A549 (cell line): ENCODE measurements around the gene CPTP. TPM values are rescaled to one million over a fixed set of nuclear protein-coding genes. Genes with fewer than 3 reads are reported as not detected.

Experiments used
- ATAC-seq, 2 experiments: fragments of 200-7000 bp in 1 of 2; fragments of >200 bp in 1 of 2; cut with Nextera tagmentation in 1 of 2; cut with Tn5 transposase in 1 of 2; 3 replicates each; pipeline versions ENCODE4 v1.8.0 to v1.9.1; 2018 to 2020; ENCODE audit warnings: mild to moderate bottlenecking in 1 of 2, moderate library complexity in 1 of 2
- CTCF ChIA-PET: fragments of 300-600 bp; sonication (Branson Sonifier 250); formaldehyde crosslinking; extraction: SDS; loops from one replicate; lab custom pipeline; 2021; ENCODE audit warnings: antibody characterized with exemption, inconsistent platforms; lab: Yijun Ruan, JAX
- POLR2A ChIA-PET: fragments of 350-600 bp; formaldehyde crosslinking; extraction: SDS; loops from one replicate; lab custom pipeline; 2021; ENCODE audit warnings: antibody characterized with exemption, inconsistent platforms; lab: Yijun Ruan, JAX
- DNase-seq, 2 experiments: peaks; one replicate each; pipeline versions ENCODE4 v3.0.0 to v3.0.0-alpha.2; 2011 to 2016; ENCODE audit warnings: low read depth in 1 of 2, low spot score in 1 of 2
- FAIRE-seq: peaks from 2 replicates; lab custom pipeline; 2011; peaks lifted over from hg19 to GRCh38; lab: Jason Lieb, UNC
- H3K27ac ChIP-seq, 2 experiments: fragments of >200 bp; sonication (Bioruptor Twin); formaldehyde crosslinking; 3 replicates each; pipeline ENCODE4 v1.5.1; 2016 to 2017
- H3K4me1 ChIP-seq: fragments of >200 bp; sonication (Bioruptor Twin); formaldehyde crosslinking; 3 replicates; pipeline ENCODE4 v1.6.1; 2016
- H3K4me2 ChIP-seq: fragments of >200 bp; sonication (Bioruptor Twin); formaldehyde crosslinking; 3 replicates; pipeline ENCODE4 v1.6.1; 2016
- H3K4me3 ChIP-seq: fragments of >200 bp; sonication (Bioruptor Twin); formaldehyde crosslinking; 3 replicates; pipeline ENCODE4 v1.5.1; 2016
- H3K9me3 ChIP-seq: fragments of >200 bp; sonication (Bioruptor Twin); formaldehyde crosslinking; 3 replicates; pipeline ENCODE4 v1.6.1; 2016
- CBX2 ChIP-seq: fragments of 200-600 bp; sonication (generic); IDR thresholded peaks from 2 replicates; pipeline ENCODE4 v1.6.1; 2016; ENCODE audit warnings: low read depth, mild to moderate bottlenecking, borderline replicate concordance
- CHD2 ChIP-seq: fragments of 150-350 bp; IDR thresholded peaks from 2 replicates; pipeline ENCODE4 v1.6.1; 2014; ENCODE audit warnings: low read length; ENCODE audit not compliant: partially characterized antibody
- EHF ChIP-seq: fragments of 250-450 bp; sonication (Bioruptor Pico); IDR thresholded peaks from 2 replicates; pipeline ENCODE4 v1.5.0; 2020; ENCODE audit warnings: mild to moderate bottlenecking
- EHMT2 ChIP-seq: fragments of 200-600 bp; sonication (generic); IDR thresholded peaks from 2 replicates; pipeline ENCODE4 v1.6.1; 2016; ENCODE audit warnings: antibody characterized with exemption, low read depth, mild to moderate bottlenecking, moderate library complexity
- ESRRA ChIP-seq: fragments of 150-350 bp; IDR thresholded peaks from 2 replicates; pipeline ENCODE4 v1.6.1; 2014; ENCODE audit warnings: mild to moderate bottlenecking, low read length, borderline replicate concordance
- FOSL2 ChIP-seq, 2 experiments: fragments of 450-650 bp in 1 of 2; fragments of >200 bp in 1 of 2; sonication (Bioruptor Twin) in 1 of 2; formaldehyde crosslinking; IDR thresholded peaks; 2 replicates each; pipeline versions ENCODE4 v1.5.0 to v1.6.1; 2016 to 2020; ENCODE audit warnings: mild to moderate bottlenecking in 1 of 2, moderate library complexity in 1 of 2
- GATA3 ChIP-seq: IDR thresholded peaks from 2 replicates; pipeline ENCODE4 v1.6.1; 2012; ENCODE audit warnings: borderline replicate concordance
- HOXA7 ChIP-seq: fragments of 250-450 bp; sonication (Bioruptor Pico); IDR thresholded peaks from 2 replicates; pipeline ENCODE4 v1.5.0; 2020; ENCODE audit warnings: mild to moderate bottlenecking, moderate library complexity
- HOXB5 ChIP-seq: fragments of 250-450 bp; sonication (Bioruptor Pico); IDR thresholded peaks from 2 replicates; pipeline ENCODE4 v1.5.0; 2020; ENCODE audit warnings: mild to moderate bottlenecking, moderate library complexity
- JUN ChIP-seq, 2 experiments: fragments of >200 bp; sonication (Bioruptor Twin); formaldehyde crosslinking; IDR thresholded peaks; 2 replicates in 1 of 2; 3 replicates in 1 of 2; pipeline ENCODE4 v1.6.1; 2016 to 2017
- MAFK ChIP-seq: fragments of 450-650 bp; IDR thresholded peaks from 2 replicates; pipeline ENCODE4 v1.6.1; 2014; ENCODE audit not compliant: partially characterized antibody
- MAX ChIP-seq: IDR thresholded peaks from 2 replicates; pipeline ENCODE4 v1.6.1; 2012
- MAZ ChIP-seq: fragments of 150-350 bp; IDR thresholded peaks from 2 replicates; pipeline ENCODE4 v1.6.1; 2014; ENCODE audit warnings: antibody characterized with exemption, low read depth, low read length, borderline replicate concordance
- NR3C1 ChIP-seq: fragments of >200 bp; sonication (Bioruptor Twin); formaldehyde crosslinking; IDR thresholded peaks from 3 replicates; pipeline ENCODE4 v1.6.1; 2017
- PHF8 ChIP-seq: fragments of 200-600 bp; sonication (generic); IDR thresholded peaks from 2 replicates; pipeline ENCODE4 v1.6.1; 2016; ENCODE audit warnings: low read depth, mild to moderate bottlenecking, antibody characterized with exemption, moderate library complexity, borderline replicate concordance
- POLR2A ChIP-seq: IDR thresholded peaks from 2 replicates; pipeline ENCODE4 v1.6.1; 2012; ENCODE audit warnings: mild to moderate bottlenecking, low read length
- POLR2AphosphoS2 ChIP-seq: conservative IDR thresholded peaks from 2 replicates; pipeline ENCODE4 v1.6.1; 2012; ENCODE audit warnings: low read length, improper control_type of control experiment, inconsistent platforms
- RAD21 ChIP-seq, 2 experiments: fragments of >200 bp in 1 of 2; sonication (Bioruptor Twin) in 1 of 2; formaldehyde crosslinking in 1 of 2; IDR thresholded peaks in 1 of 2; conservative IDR thresholded peaks in 1 of 2; 2 replicates in 1 of 2; 3 replicates in 1 of 2; pipeline ENCODE4 v1.6.1; 2012 to 2018; ENCODE audit warnings: inconsistent platforms in 1 of 2
- RFX5 ChIP-seq: fragments of 450-650 bp; IDR thresholded peaks from 2 replicates; pipeline ENCODE4 v1.7.1; 2014; ENCODE audit warnings: antibody characterized with exemption, mild to moderate bottlenecking, moderate library complexity
- TFCP2L1 ChIP-seq: fragments of 250-450 bp; sonication (Bioruptor Pico); IDR thresholded peaks from 2 replicates; pipeline ENCODE4 v1.5.0; 2021; ENCODE audit warnings: mild to moderate bottlenecking
- ZNF302 ChIP-seq: fragments of 250-450 bp; sonication (Bioruptor Pico); IDR thresholded peaks from 2 replicates; pipeline ENCODE4 v1.9.0; 2021; ENCODE audit warnings: inconsistent platforms, mild to moderate bottlenecking, moderate library complexity
- ZSCAN20 ChIP-seq: fragments of 250-450 bp; sonication (Bioruptor Pico); IDR thresholded peaks from 2 replicates; pipeline ENCODE4 v1.8.0; 2022; ENCODE audit warnings: mild to moderate bottlenecking, moderate library complexity
- WGBS: methylation state at CpG from one replicate; pipeline ENCODE4 v1.1.6; 2017; ENCODE audit errors: missing lambda C conversion rate; 5-methylcytosine and 5-hydroxymethylcytosine counted together
- polyA plus RNA-seq, 4 experiments: library from polyadenylated mRNA; depleted of rRNA in 3 of 4; stranded (reverse); fragments of >200 nt; fragmentation: RNase III in 1 of 4; extraction: RNeasy Plus Mini Kit Qiagen cat#74134 plus additional on column Dnase treatment in 1 of 4; gene quantifications; 2 replicates in 3 of 4; 3 replicates in 1 of 4; pipeline ENCODE4 v1.2.3, GENCODE V29; 2011 to 2017
- TF ChIP-seq, protein P1 (sequence below): fragments of 450-650 bp; IDR thresholded peaks from 2 replicates; pipeline ENCODE4 v1.6.1; 2014; ENCODE audit warnings: antibody characterized with exemption
- TF ChIP-seq, protein P2 (sequence below): fragments of 200-600 bp; sonication (generic); IDR thresholded peaks from 2 replicates; pipeline ENCODE4 v1.6.1; 2016; ENCODE audit warnings: antibody characterized with exemption, mild to moderate bottlenecking, moderate library complexity
- TF ChIP-seq, protein P3 (sequence below): fragments of 250-450 bp; sonication (Bioruptor Pico); IDR thresholded peaks from 2 replicates; pipeline ENCODE4 v1.5.0; 2021; ENCODE audit warnings: mild to moderate bottlenecking, moderate library complexity, borderline replicate concordance

The CPTP gene
- polyA plus RNA-seq, 2 of the 4 experiments (the other 2 are of a cell fraction) = 4.3 to 11.9 TPM

GRCh38 chr1:1311107-1312104 lies 13.2 kb upstream of the CPTP start:
- TF ChIP-seq, protein P1, sequence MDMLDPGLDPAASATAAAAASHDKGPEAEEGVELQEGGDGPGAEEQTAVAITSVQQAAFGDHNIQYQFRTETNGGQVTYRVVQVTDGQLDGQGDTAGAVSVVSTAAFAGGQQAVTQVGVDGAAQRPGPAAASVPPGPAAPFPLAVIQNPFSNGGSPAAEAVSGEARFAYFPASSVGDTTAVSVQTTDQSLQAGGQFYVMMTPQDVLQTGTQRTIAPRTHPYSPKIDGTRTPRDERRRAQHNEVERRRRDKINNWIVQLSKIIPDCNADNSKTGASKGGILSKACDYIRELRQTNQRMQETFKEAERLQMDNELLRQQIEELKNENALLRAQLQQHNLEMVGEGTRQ = no peak
- TF ChIP-seq, protein P2, sequence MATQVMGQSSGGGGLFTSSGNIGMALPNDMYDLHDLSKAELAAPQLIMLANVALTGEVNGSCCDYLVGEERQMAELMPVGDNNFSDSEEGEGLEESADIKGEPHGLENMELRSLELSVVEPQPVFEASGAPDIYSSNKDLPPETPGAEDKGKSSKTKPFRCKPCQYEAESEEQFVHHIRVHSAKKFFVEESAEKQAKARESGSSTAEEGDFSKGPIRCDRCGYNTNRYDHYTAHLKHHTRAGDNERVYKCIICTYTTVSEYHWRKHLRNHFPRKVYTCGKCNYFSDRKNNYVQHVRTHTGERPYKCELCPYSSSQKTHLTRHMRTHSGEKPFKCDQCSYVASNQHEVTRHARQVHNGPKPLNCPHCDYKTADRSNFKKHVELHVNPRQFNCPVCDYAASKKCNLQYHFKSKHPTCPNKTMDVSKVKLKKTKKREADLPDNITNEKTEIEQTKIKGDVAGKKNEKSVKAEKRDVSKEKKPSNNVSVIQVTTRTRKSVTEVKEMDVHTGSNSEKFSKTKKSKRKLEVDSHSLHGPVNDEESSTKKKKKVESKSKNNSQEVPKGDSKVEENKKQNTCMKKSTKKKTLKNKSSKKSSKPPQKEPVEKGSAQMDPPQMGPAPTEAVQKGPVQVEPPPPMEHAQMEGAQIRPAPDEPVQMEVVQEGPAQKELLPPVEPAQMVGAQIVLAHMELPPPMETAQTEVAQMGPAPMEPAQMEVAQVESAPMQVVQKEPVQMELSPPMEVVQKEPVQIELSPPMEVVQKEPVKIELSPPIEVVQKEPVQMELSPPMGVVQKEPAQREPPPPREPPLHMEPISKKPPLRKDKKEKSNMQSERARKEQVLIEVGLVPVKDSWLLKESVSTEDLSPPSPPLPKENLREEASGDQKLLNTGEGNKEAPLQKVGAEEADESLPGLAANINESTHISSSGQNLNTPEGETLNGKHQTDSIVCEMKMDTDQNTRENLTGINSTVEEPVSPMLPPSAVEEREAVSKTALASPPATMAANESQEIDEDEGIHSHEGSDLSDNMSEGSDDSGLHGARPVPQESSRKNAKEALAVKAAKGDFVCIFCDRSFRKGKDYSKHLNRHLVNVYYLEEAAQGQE = no peak
- TF ChIP-seq ESRRA (no peak), NR3C1 (no peak), MAFK (no peak), CHD2 (no peak), RFX5 (no peak), TFCP2L1 (CRISPR knock-in tag) (no peak), ZSCAN20 (no peak), RAD21 (conservative IDR thresholded peaks at IDR 0.05 in 1 of 2, IDR thresholded peaks at IDR 0.05 in 1 of 2) (no peak), EHMT2 (no peak), POLR2A (no peak), JUN (IDR thresholded peaks at IDR 0.05) (no peak), PHF8 (no peak), HOXA7 (CRISPR knock-in tag) (no peak), FOSL2 (IDR thresholded peaks at IDR 0.05) (no peak), FOSL2 (CRISPR knock-in tag; IDR thresholded peaks at IDR 0.05) (no peak), POLR2AphosphoS2 (no peak), HOXB5 (CRISPR knock-in tag) (no peak), ZNF302 (CRISPR knock-in tag) (no peak)
- TF ChIP-seq, all 56 proteins: peak for 0
- ChIA-PET CTCF (interaction anchor here (1.6 kb wide), 1 partner anchor 9 kb away, joined by 4 read pairs; no protein-coding TSS in a partner anchor), POLR2A (interaction anchor here (1.0 kb wide), 1 partner anchor 88 kb away, joined by 3 read pairs; the partner anchor contains the start of gene CCNL2)
- WGBS = 98% methylated on average over 8 of the region's 22 CpGs
- DNase-seq = no peak
- H3K4me1 ChIP-seq = peaks cover 16% of the 10 kb centered on the region
- ATAC-seq = no peak
- H3K9me3 ChIP-seq = no peaks in the 10 kb centered on the region
- H3K4me2 ChIP-seq = no peak overlapping the region
- no peak for FAIRE-seq
- no peak overlapping the region for H3K27ac ChIP-seq
- no peak overlapping the region for H3K4me3 ChIP-seq

GRCh38 chr1:1312450-1313314 lies 11.9 kb upstream of the CPTP start:
- ATAC-seq (no peak), DNase-seq (no peak), FAIRE-seq (no peak)
- CTCF ChIA-PET = interaction anchor here (1.6 kb wide), 1 partner anchor 11 kb away, joined by 4 read pairs; no protein-coding TSS in a partner anchor
- H3K4me2 ChIP-seq = no peak overlapping the region
- POLR2A ChIA-PET = interaction anchor here (1.0 kb wide), 1 partner anchor 87 kb away, joined by 3 read pairs; the partner anchor contains the start of gene CCNL2
- TF ChIP-seq HOXB5 (CRISPR knock-in tag) = no peak
- TF ChIP-seq EHF (CRISPR knock-in tag) = no peak
- no peak for TF ChIP-seq CBX2
- no peak for TF ChIP-seq NR3C1
- no peak for TF ChIP-seq GATA3
- TF ChIP-seq ESRRA = no peak
- TF ChIP-seq MAX = no peak
- TF ChIP-seq MAZ = no peak
- TF ChIP-seq, protein P3, sequence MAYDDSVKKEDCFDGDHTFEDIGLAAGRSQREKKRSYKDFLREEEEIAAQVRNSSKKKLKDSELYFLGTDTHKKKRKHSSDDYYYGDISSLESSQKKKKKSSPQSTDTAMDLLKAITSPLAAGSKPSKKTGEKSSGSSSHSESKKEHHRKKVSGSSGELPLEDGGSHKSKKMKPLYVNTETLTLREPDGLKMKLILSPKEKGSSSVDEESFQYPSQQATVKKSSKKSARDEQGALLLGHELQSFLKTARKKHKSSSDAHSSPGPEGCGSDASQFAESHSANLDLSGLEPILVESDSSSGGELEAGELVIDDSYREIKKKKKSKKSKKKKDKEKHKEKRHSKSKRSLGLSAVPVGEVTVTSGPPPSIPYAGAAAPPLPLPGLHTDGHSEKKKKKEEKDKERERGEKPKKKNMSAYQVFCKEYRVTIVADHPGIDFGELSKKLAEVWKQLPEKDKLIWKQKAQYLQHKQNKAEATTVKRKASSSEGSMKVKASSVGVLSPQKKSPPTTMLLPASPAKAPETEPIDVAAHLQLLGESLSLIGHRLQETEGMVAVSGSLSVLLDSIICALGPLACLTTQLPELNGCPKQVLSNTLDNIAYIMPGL (CRISPR knock-in tag) = no peak
- no peak overlapping the region for H3K27ac ChIP-seq
- H3K4me1 ChIP-seq = peaks cover 12% of the 10 kb centered on the region
- no peak overlapping the region for H3K4me3 ChIP-seq
- 94% methylated on average over 20 of the region's 49 CpGs for WGBS
- no peaks in the 10 kb centered on the region for H3K9me3 ChIP-seq
